GM18511 (cell line): ENCODE measurements around the gene FARS2.

Source experiments
- ATAC-seq: cut with Tn5 transposase; IDR thresholded peaks from one replicate; pipeline ENCODE4 v1.9.1; 2021; ENCODE audit warnings: mild to moderate bottlenecking, moderate library complexity; ENCODE audit not compliant: unreplicated experiment

Gene FARS2

GRCh38 chr6:5285081-5285480 is 23.8 kb downstream of the FARS2 start:
- no peak for ATAC-seq

- ATAC-seq, result no peak
These were observed 24.2 kb downstream of the FARS2 start for GRCh38 chr6:5285526-5285925.

- ATAC-seq, result no peak
These were observed 25.5 kb downstream of the FARS2 start for GRCh38 chr6:5286780-5287179.

GRCh38 chr6:5287205-5287965 is 26.1 kb downstream of the FARS2 start:
- no peak for ATAC-seq

- no peak for ATAC-seq
These were observed 26.6 kb downstream of the FARS2 start for GRCh38 chr6:5287966-5288297.

GRCh38 chr6:5290097-5290496 is 28.8 kb downstream of the FARS2 start:
- no peak for ATAC-seq

- ATAC-seq, result no peak
These were observed 29.2 kb downstream of the FARS2 start for GRCh38 chr6:5290500-5290899.

- ATAC-seq, result no peak
These were observed 30.8 kb downstream of the FARS2 start for GRCh38 chr6:5292154-5292553.

- no peak for ATAC-seq
These were observed 32.4 kb downstream of the FARS2 start for GRCh38 chr6:5293692-5294091.

- ATAC-seq, result no peak
These were observed 33.3 kb downstream of the FARS2 start for GRCh38 chr6:5294392-5295211.

- ATAC-seq, result no peak
These were observed 34.3 kb downstream of the FARS2 start for GRCh38 chr6:5295623-5296022.

GRCh38 chr6:5300206-5300764 is 39.0 kb downstream of the FARS2 start:
- ATAC-seq, result no peak

GRCh38 chr6:5302220-5302946 is 41.1 kb downstream of the FARS2 start:
- peak; percentile 92 for ATAC-seq

GRCh38 chr6:5302995-5303622 is 41.8 kb downstream of the FARS2 start:
- ATAC-seq, result peak; percentile 75

GRCh38 chr6:5303682-5304081 is 42.4 kb downstream of the FARS2 start:
- no peak for ATAC-seq

GRCh38 chr6:5305968-5306626 is 44.8 kb downstream of the FARS2 start:
- ATAC-seq, result no peak

- no peak for ATAC-seq
These were observed 45.7 kb downstream of the FARS2 start for GRCh38 chr6:5307058-5307457.

GRCh38 chr6:5308066-5308465 is 46.8 kb downstream of the FARS2 start:
- no peak for ATAC-seq

GRCh38 chr6:5314191-5314865 is 53.0 kb downstream of the FARS2 start:
- ATAC-seq, result peak; percentile 75

- no peak for ATAC-seq
These were observed 54.6 kb downstream of the FARS2 start for GRCh38 chr6:5315881-5316280.
